CD14-positive monocyte (primary cell): ENCODE results near the gene TTLL11. TPM values are rescaled to one million over a fixed set of nuclear protein-coding genes. Genes with fewer than 3 reads are reported as not detected.

Experiments used
- DNase-seq, 3 donors: peaks; one replicate each; pipeline ENCODE4 v3.0.0-alpha.2; 2011 to 2022
- H2AFZ ChIP-seq: 2 replicates; pipeline ENCODE4 v1.6.0; 2012; ENCODE audit warnings: mild to moderate bottlenecking, low read depth, low read length, inconsistent platforms; ENCODE audit not compliant: insufficient read depth, poor library complexity, severe bottlenecking
- H3K27ac ChIP-seq, 2 donors: 1 replicate in 1 of 2; 2 replicates in 1 of 2; pipeline ENCODE4 v1.5.1; 2012 to 2013; ENCODE audit warnings: low read length in 2 of 2, control low read depth in 1 of 2, inconsistent platforms in 1 of 2, low read depth in 1 of 2, mild to moderate bottlenecking in 1 of 2
- H3K27me3 ChIP-seq, 2 donors: one replicate each; pipeline versions ENCODE4 v1.6.0 to v1.6.1; 2011 to 2013; ENCODE audit warnings: low read length in 2 of 2; ENCODE audit not compliant: control insufficient read depth in 2 of 2, insufficient read depth in 2 of 2
- H3K36me3 ChIP-seq, 2 donors: replicated peaks in 1 of 2; 1 replicate in 1 of 2; 2 replicates in 1 of 2; pipeline versions ENCODE4 v1.5.1 to v1.6.1; 2012 to 2013; ENCODE audit warnings: low read length in 2 of 2, control low read depth in 1 of 2, inconsistent platforms in 1 of 2, mild to moderate bottlenecking in 1 of 2; ENCODE audit not compliant: insufficient read depth in 2 of 2, control insufficient read depth in 1 of 2
- H3K4me1 ChIP-seq, 2 donors: 1 replicate in 1 of 2; 2 replicates in 1 of 2; pipeline versions ENCODE4 v1.5.1 to v1.6.1; 2012 to 2013; ENCODE audit warnings: low read length in 2 of 2, control low read depth in 1 of 2, inconsistent platforms in 1 of 2, mild to moderate bottlenecking in 1 of 2, moderate library complexity in 1 of 2; ENCODE audit not compliant: insufficient read depth in 2 of 2, control insufficient read depth in 1 of 2
- H3K4me2 ChIP-seq: replicated peaks from 2 replicates; pipeline ENCODE3; 2012; ENCODE audit warnings: low read length, moderate library complexity, mild to moderate bottlenecking; ENCODE audit not compliant: poor library complexity, severe bottlenecking; ENCODE audit errors: extremely low read depth
- H3K4me3 ChIP-seq, 3 experiments: fragments of 200-600 bp in 1 of 3; sonication (generic) in 1 of 3; replicated peaks in 1 of 3; 1 replicate in 2 of 3; 2 replicates in 1 of 3; pipeline ENCODE4 v1.5.1; 2011 to 2013; ENCODE audit warnings: low read length in 3 of 3, mild to moderate bottlenecking in 3 of 3, control low read depth in 2 of 3, low read depth in 2 of 3, inconsistent platforms in 1 of 3, moderate library complexity in 1 of 3
- H3K79me2 ChIP-seq: 2 replicates; pipeline ENCODE4 v1.6.0; 2012; ENCODE audit warnings: mild to moderate bottlenecking, control low read depth, inconsistent platforms, low read length, moderate library complexity; ENCODE audit not compliant: insufficient read depth
- H3K9ac ChIP-seq: 2 replicates; pipeline ENCODE4 v1.6.0; 2017; ENCODE audit warnings: low read length, mild to moderate bottlenecking; ENCODE audit not compliant: insufficient read depth, poor library complexity, severe bottlenecking
- H3K9me3 ChIP-seq, 2 donors: replicated peaks in 1 of 2; 1 replicate in 1 of 2; 2 replicates in 1 of 2; pipeline versions ENCODE4 v1.5.1 to v1.6.1; 2012 to 2013; ENCODE audit warnings: low read length in 2 of 2, control low read depth in 1 of 2; ENCODE audit not compliant: control insufficient read depth in 1 of 2, insufficient read depth in 1 of 2
- H4K20me1 ChIP-seq: 2 replicates; pipeline ENCODE4 v1.6.0; 2012; ENCODE audit warnings: mild to moderate bottlenecking, low read length, control low read depth, moderate library complexity; ENCODE audit not compliant: insufficient read depth
- H3K27ac Mint-ChIP-seq, 7 donors: one replicate each; pipeline ENCODE4 v1.8.0; 2020; ENCODE audit warnings: mild to moderate bottlenecking in 7 of 7, mixed read lengths in 7 of 7, moderate library complexity in 6 of 7, inconsistent platforms in 2 of 7
- H3K27me3 Mint-ChIP-seq, 3 donors: one replicate each; pipeline ENCODE4 v1.8.0; 2021 to 2022; ENCODE audit warnings: low read depth in 3 of 3, mild to moderate bottlenecking in 3 of 3, mixed read lengths in 3 of 3, moderate library complexity in 3 of 3, inconsistent platforms in 1 of 3
- H3K36me3 Mint-ChIP-seq, 2 donors: one replicate each; pipeline ENCODE4 v1.8.0; 2020; ENCODE audit warnings: mixed read lengths in 2 of 2, inconsistent platforms in 1 of 2, mild to moderate bottlenecking in 1 of 2
- H3K4me1 Mint-ChIP-seq: one replicate; pipeline ENCODE4 v1.8.0; 2020; ENCODE audit warnings: mild to moderate bottlenecking, mixed read lengths
- H3K4me3 Mint-ChIP-seq, 2 donors: one replicate each; pipeline ENCODE4 v1.8.0; 2020; ENCODE audit warnings: mild to moderate bottlenecking in 2 of 2, mixed read lengths in 2 of 2, moderate library complexity in 1 of 2
- H3K9me3 Mint-ChIP-seq, 7 donors: one replicate each; pipeline ENCODE4 v1.8.0; 2020 to 2022; ENCODE audit warnings: mixed read lengths in 7 of 7, mild to moderate bottlenecking in 6 of 7, moderate library complexity in 6 of 7, inconsistent platforms in 2 of 7
- CTCF ChIP-seq: fragments of 200-600 bp; IDR thresholded peaks from one replicate; pipeline ENCODE4 v1.8.0; 2022; ENCODE audit warnings: antibody characterized with exemption, mild to moderate bottlenecking
- WGBS: methylation state at CpG from one replicate; pipeline ENCODE4 v1.1.5; 2013; ENCODE audit warnings: missing lambda C conversion rate; ENCODE audit not compliant: insufficient coverage; 5-methylcytosine and 5-hydroxymethylcytosine counted together
- intact Hi-C, 2 donors: fragments of 100-400 bp; cut with micrococcal nuclease; formaldehyde crosslinking; loops; one replicate each; pipeline versions ENCODE4 v1.15.0 to v1.15.1; 2023
- polyA plus RNA-seq, 3 donors: library from polyadenylated mRNA; depleted of rRNA in 1 of 3; unstranded in 2 of 3; stranded (reverse) in 1 of 3; fragments of 300-500 nt in 2 of 3; fragments of >200 nt in 1 of 3; fragmentation: Illumina TruSeq in 2 of 3; gene quantifications; 1 replicate in 2 of 3; 2 replicates in 1 of 3; pipeline ENCODE4 v1.2.3, GENCODE V29; 2012 to 2021

TTLL11 gene
- polyA plus RNA-seq, 3 donors = 2.9 to 3.5 (median 3.1) TPM

DNA sequence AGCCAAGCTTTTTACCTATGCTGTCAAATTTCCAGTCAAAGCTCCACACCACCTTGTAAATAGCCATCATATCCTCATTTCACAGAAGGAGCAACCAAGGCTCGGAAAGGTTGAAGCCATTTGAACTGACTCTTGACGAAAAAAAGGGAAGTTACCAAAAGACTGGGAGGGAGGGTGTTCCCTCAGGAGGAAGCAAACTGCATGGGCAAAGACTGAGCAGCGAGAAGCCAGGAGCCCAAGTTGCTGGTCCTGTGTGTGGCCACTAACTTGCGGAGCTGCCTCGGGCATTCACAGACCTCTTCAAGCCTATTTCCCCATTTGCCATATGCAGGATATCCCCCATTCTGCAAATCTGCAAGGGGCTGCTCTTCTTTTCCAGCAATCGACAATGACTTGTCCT, 37.4 kb downstream of the TTLL11 start:
- no peak overlapping the region for H3K4me2 ChIP-seq
- peaks cover 5 to 8% of the 10 kb centered on the region in 2 donors for H3K4me1 ChIP-seq
- no peaks in the 10 kb centered on the region for H3K79me2 ChIP-seq
- no peak overlapping the region for H2AFZ ChIP-seq
- TF ChIP-seq CTCF = no peak
- no peaks in the 10 kb centered on the region for H3K27me3 ChIP-seq
- peaks cover 12% of the 10 kb centered on the region for H3K4me1 Mint-ChIP-seq
- peaks cover 0 to 5% of the 10 kb centered on the region in 2 donors for H3K36me3 Mint-ChIP-seq
- H3K36me3 ChIP-seq = no peaks in the 10 kb centered on the region
- no peak overlapping the region for H3K4me3 ChIP-seq
- no peak overlapping the region for H3K27ac Mint-ChIP-seq
- peaks cover 0 to 3% (median 0%) of the 10 kb centered on the region in 3 donors for H3K27me3 Mint-ChIP-seq
- H4K20me1 ChIP-seq = peaks cover 12% of the 10 kb centered on the region
- no peaks in the 10 kb centered on the region for H3K9me3 ChIP-seq
- peak; percentile 13 to 37 (median 32) for DNase-seq
- H3K27ac ChIP-seq = no peak overlapping the region
- no peaks in the 10 kb centered on the region for H3K9me3 Mint-ChIP-seq
- intact Hi-C loops = no loop called here
- no peak overlapping the region for H3K4me3 Mint-ChIP-seq
- H3K9ac ChIP-seq = no peak overlapping the region
- WGBS = 18% methylated on average over 6 of the region's 6 CpGs

- Mint-ChIP-seq H3K36me3 (peaks cover 0 to 5% of the 10 kb centered on the region in 2 donors), H3K27ac (no peak overlapping the region), H3K27me3 (peaks cover 0 to 3% (median 0%) of the 10 kb centered on the region in 3 donors), H3K4me3 (no peak overlapping the region), H3K4me1 (peaks cover 9% of the 10 kb centered on the region), H3K9me3 (no peaks in the 10 kb centered on the region)
- no peaks in the 10 kb centered on the region for H3K9me3 ChIP-seq
- no peak overlapping the region for H2AFZ ChIP-seq
- H3K27me3 ChIP-seq = no peaks in the 10 kb centered on the region
- peaks cover 5 to 8% of the 10 kb centered on the region in 2 donors for H3K4me1 ChIP-seq
- H4K20me1 ChIP-seq = peaks cover 9% of the 10 kb centered on the region
- no peak overlapping the region for H3K27ac ChIP-seq
- no peak for DNase-seq
- no peak overlapping the region for H3K9ac ChIP-seq
- no peaks in the 10 kb centered on the region for H3K79me2 ChIP-seq
- 100% methylated on average over 1 of the region's 19 CpGs for WGBS
- no peak for TF ChIP-seq CTCF
- no peak overlapping the region for H3K4me3 ChIP-seq
- intact Hi-C loops = no loop called here
- H3K36me3 ChIP-seq = no peaks in the 10 kb centered on the region
- H3K4me2 ChIP-seq = no peak overlapping the region
Measured at GRCh38 chr9:122053567-122054350, 39.3 kb downstream of the TTLL11 start.
